GM18951 (cell line): Measurements from ENCODE around the gene FGF3.

Experiments
- POLR2A ChIP-seq: IDR thresholded peaks from 4 replicates; pipeline ENCODE4 v1.6.1; 2011; ENCODE audit warnings: mild to moderate bottlenecking; ENCODE audit not compliant: insufficient read length, insufficient read depth; ENCODE audit errors: extremely low read depth
- in situ Hi-C: fragments of 300-500 bp; cut with MboI; formaldehyde crosslinking; loops from one replicate; pipeline ENCODE4 v1.12.0; 2022; ENCODE audit warnings: low sequenced_read_pairs, mixed read lengths, inconsistent platforms; ENCODE audit not compliant: unreplicated experiment

The FGF3 gene

DNA sequence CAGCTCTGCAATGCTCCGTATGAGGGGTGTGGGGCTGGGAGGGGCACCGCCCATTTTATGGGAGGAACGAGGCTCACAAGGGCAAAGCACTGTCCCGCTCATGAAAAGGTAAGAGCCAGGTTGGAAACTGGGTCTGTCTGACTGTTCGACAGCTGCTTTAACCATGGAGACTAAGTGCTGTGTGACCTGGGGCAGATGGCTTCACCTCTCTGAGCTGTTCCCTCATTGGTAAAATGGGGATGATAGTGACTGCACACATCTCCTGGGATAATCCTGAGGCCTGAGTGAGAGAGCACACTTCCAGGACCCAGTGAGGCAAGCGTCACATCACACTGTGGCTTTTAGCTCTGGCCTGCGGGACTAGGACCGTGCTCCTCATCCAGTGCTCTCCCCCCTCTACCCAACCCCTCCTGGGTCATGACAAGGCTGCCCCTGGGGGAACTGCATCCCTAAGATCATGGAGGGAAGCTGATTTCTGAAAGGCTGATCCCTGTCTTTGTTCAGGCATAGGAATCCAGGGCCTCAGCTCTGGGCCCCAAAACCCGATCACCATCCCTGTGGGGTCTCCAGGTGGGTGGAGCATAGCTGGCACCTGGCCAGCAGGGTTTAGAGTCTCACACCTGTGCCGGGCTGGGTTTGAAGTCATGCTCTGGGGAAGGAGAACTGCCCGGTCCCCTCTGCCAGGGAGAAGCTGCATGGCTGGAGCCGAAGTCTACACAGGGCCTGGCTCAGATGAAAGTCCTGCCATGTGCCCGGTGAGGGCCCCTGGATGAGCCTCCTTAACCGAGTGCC lies 21.3 kb downstream of the FGF3 start:
- no peak for TF ChIP-seq POLR2A
- in situ Hi-C loops = no loop called here

DNA sequence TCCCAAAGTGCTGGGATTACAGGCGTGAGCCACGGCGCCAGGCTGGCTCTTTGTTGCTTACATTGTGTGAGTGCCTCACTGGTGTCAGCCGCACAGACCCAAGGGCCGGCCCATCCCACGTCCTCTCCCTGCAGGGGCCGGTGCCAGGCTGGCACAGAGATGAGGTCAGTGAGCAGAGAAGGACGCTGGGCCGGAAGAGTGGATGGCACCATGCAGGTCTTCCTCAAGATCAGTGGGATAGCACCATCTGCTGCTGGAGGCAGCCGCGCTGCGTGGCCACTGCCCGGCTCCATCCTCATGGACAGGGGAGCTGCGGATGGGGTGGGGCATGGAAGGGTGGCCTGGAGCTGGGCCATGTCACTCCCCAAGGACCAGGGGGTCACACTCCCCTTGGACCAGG lies 22.1 kb downstream of the FGF3 start:
- no peak for TF ChIP-seq POLR2A
- in situ Hi-C loops = no loop called here

DNA sequence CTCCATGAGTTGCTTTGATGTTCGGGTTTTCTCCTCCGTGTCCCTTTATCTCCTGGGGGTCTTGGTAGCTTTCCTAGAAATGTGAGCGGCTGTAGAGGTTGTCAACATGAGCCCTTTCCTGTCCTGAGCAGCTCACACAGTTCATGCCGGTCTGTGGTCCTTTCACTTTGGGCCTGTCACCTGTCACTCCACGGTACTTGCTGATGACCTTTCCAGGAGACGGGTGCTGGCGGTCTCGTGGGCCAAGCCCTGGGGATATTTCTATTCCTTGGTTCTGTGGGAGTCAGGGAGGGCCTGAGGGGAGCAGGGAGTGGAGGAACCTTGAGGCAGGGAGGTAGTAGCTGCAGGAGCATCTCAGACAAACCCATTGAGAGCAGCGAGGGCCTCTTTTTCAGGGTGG lies 23.2 kb downstream of the FGF3 start:
- no peak for TF ChIP-seq POLR2A
- in situ Hi-C loops = no loop called here

DNA sequence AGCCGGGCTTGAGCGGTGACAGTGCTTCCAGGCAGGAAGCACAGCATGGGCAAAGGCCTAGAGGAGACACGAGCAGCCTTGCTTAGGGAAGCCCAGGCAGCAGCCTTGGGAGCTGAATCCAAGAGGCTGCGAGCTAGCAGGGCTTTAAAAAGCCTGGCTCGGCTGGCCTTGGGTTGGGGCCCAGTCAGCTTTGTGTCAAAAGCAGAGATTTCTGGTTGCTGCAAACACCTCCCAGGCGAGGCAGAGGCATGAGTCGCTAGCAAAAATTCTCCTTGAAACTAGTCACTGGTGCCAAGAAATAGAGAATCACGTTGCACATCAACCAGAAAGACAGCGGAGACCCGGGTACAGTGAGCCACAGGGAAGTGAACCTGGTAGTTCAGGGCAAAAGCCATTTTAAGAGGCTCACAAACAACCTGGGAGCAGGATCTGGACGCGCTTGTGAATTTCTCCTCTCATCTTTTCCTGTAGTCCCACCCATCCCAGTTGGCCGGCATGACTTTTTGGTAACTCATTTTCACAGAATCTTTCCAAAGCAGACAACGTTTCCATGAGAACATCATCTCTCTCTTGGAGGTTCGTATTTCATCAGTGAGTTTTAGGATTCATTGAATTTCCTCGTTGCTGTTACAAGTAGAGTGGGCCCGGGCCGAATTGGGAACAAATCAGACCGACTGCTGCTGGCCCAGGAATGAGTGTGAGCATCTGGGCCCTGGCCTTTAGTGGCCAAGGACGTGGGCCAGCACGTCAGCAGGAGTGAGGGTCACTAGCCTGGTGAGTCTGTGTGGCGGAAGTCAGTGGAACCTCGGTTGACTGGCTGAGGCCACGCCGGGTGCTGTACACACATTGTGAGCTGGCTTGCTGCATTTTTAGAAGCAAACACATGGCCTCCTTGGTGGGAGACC lies 27.7 kb downstream of the FGF3 start:
- in situ Hi-C loops = no loop called here
- no peak for TF ChIP-seq POLR2A

DNA sequence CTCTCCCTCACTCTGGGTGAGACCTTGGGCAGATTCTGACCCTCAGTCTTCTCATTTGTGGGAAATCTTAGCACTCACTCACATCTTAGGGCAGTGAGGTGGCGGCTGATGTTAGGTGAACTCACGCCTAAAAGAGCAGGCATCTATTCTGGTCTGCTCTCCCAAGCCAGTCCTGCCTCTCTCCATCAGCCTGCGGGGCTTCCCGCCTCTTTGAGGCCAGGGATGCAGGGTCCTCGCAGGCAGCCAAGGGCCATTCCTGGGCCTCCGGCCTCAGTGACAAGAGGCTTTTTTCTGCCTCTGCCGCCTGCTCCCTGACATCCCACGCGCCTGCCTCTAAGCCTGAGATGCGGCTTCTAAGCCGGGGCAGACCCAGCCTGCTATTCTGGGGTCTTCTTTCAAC lies 30.3 kb downstream of the FGF3 start:
- no peak for TF ChIP-seq POLR2A

DNA sequence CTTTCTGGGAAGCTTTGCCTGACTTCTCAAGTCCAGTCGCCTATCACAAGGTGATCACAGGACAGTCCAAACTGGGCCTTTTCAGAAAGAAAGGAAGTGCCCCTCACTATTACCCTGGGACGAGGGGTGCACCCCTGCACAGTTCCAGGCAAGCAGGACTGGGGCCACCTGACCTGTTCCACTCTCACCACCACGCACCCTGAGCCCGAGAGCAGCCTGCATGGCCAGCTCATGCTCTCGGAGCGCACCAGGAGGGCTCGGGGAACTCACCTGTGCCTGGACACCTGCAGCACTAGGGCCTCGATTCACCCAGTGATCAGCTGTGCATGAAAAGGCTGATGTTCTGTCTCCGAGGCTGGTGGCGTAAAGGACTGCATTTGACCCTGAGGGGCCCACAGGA lies 31.3 kb downstream of the FGF3 start:
- no peak for TF ChIP-seq POLR2A
- in situ Hi-C loops = no loop called here

More for the DNA sequence above, 30.3 kb downstream of the FGF3 start:
- in situ Hi-C loops = no loop called here

DNA sequence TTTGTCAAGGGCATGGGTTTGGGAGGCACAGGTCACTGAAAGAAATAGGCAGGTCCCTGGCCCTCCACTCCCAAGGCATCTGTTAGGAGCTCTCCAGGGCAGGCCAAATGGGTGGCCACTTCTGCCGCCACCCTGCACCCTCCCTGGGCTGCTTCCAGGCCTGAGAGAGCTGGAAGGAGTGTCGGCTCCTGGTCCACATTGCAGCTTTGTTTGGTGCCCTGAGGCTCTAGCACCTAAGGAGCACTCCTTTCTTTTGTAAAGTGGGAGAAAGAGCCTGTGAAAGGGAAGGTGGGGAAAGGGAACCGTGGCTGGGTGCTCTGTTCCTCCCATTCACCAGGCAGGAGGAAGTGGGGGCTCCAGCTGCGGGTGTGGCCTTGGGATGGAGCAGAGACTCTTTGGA lies 31.8 kb downstream of the FGF3 start:
- in situ Hi-C loops = no loop called here
- no peak for TF ChIP-seq POLR2A

DNA sequence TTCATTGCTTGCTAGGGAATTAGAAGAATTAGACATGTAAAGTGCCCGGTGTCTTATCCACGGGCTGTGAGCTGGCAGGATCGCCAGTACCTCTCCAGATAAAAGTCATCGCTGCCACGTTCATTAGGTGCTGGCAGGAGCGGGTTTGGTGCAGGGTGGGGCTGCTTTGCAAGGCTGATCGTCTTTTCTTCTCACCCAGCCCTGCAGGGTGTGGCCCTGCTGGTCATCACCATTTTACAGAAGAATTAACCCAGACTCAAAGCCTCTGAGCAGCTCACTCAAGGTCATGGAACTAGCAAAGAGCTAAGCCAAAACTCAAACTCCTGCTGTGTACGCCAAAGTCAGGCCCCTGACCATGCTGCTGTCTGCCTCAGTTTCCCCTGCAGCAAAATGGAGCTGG lies 38.0 kb downstream of the FGF3 start:
- in situ Hi-C loops = no loop called here
- TF ChIP-seq POLR2A = no peak

DNA sequence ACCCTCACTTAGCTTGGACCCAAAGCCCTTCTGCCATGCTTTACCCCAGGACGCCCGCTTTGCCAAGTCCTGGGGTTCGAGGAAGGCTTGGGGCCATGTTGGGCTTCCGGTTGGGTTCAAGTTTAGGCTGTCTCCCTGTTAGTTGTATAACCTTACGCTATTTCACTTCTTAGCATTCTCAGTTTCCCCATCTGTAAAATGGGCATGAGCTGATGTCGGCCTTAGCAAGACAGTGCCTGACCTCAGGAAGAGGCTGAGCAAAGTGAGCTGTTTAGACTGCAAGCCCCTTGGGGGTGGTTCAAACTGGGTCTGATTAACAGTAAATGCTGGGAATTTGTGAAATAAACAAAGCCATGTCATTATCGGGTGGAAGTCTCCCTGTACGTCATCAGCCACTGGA lies 40.8 kb downstream of the FGF3 start:
- in situ Hi-C loops = no loop called here
- TF ChIP-seq POLR2A = no peak

DNA sequence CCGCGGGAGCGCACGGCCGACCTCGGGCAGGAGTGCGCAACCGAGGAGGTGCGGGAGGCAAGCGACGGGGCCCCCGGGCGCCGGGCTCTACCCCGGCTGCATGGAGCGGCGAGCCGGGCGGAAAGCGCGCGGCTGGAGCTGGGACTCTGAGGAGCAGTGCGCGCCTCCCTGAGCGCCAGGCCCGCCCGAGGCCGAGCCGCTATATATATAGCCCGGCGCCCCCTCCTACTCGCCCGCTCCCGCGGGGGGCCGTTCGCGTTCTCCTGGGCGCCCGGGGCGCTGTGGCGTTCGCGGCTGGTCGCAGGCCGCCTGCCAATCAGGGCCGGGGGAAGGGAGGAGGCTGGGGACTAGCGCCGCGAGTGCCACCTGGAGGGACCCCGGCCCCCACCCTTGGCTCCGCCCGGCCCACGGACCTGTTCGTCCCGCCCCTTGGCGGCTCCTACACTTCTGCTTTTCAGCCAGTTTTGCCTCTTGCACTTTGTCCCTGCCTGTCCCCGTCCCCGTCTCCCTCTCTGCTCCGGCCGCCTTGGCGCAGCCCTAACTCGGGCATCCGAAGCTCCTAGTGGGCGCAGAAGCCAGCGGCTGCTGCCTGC lies 44.0 kb downstream of the FGF3 start, which contains the start of gene FGF4:
Gene FGF4, minus strand, starts transcription at position 179 of the 593 bp plus-strand sequence. CDS start 257 bp downstream, outside the sequence.
- TF ChIP-seq POLR2A = no peak
- in situ Hi-C loops = no loop called here

DNA sequence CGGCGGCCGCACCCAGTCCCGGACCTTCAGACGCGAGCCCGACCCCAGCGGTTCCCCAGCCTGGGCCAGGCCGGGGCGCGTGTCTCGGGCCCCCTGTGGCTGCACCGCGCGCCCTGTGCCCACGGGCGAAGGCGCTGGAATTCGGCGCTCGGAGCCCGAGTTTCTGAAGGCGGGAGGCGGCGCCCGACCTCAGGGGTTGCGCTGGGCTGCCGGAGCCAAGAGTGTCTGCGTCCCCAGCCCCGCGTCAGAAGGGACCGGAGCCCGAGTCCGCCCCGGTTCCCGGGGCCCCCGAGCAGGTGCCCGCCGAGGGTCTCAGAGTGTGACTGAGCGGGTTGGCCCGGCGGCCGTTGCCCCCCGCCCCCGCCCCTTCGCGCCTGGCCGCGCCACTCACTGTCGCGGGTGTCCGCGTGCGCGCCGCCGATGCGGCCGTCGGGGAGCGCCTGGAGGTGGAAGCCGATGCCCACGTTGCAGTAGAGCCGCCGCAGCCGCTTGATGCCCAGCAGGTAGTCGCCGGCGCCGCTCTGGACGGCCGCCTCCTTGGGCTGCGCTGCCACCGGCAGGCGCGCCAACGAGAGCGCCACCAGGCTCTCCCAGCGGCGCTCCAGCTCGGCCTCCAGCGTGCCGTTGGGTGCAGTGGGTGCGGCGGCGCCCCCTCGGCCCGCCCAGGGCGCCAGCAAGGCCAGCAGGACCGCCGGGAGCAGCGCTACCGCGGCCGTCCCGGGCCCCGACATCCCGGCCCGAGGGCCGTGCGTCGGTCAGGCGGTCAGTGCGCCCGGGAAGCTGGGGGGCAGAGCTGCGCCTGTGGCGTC lies 44.7 kb downstream of the FGF3 start:
- in situ Hi-C loops = no loop called here
- no peak for TF ChIP-seq POLR2A

DNA sequence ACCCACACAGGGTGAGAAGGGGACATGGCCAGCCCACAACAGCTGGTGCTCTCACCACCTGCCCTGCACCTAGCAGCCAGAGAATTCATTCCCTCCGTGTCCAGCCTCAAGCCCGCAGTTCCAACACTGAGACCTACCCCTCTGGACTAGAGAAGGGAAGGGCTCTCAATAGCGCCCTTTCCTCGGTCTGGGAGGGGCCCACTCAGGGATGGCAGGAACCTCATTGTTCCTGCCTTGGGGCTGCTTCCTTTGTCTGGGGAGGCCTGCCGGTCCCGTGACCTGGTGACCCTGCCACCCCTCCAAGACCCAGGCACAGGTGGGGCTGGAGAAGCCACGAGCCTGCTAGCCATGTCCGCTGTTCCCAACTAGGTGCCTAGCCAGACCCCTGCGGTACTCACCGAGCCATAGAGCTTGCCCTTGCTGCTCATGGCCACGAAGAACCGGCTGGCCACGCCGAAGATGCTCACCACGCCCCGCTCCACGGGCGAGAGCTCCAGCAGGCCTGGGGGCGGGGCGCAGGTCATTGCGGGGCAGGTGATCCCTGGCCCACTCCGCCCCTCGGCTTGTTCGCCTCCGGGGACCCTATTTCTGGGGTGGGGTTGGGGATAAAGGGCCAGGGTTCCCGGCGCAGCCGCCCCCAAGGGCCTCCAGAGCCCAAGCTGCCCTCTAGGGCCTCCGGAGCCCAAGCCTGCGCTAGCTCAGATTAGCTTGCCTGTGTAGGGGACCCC lies 45.4 kb downstream of the FGF3 start:
- in situ Hi-C loops = no loop called here
- TF ChIP-seq POLR2A = no peak
